HepG2 (cell line): ENCODE results near the gene TOP1. TPM values are rescaled to one million over a fixed set of nuclear protein-coding genes. Genes with fewer than 3 reads are reported as not detected.
A peak's percentile ranks its signal among the peaks of the same experiment; 100 is the strongest.

Source experiments
- ATAC-seq: fragments of 200-7000 bp; cut with Tn5 transposase; 3 replicates; pipeline ENCODE4 v1.9.1; 2020; ENCODE audit warnings: mild to moderate bottlenecking, moderate library complexity
- BruUV-seq: library from RNA; stranded (reverse); fragments of 400-500 nt; replicated peaks from 2 replicates; lab custom pipeline; 2021; lab: Mats Ljungman, UMichigan
- CTCF ChIA-PET: fragments of 300-600 bp; formaldehyde crosslinking; extraction: SDS; loops from one replicate; lab custom pipeline; 2021; ENCODE audit warnings: low total read pairs, inconsistent platforms, low intra/inter-chr PET ratio; lab: Yijun Ruan, JAX
- POLR2A ChIA-PET: fragments of 350-600 bp; sonication (Branson Sonifier 250); formaldehyde crosslinking; loops from one replicate; lab custom pipeline; 2020; ENCODE audit warnings: antibody characterized with exemption, inconsistent platforms; lab: Yijun Ruan, JAX
- DNase-seq: peaks from one replicate; pipeline ENCODE4 v3.0.0-alpha.2; 2015; ENCODE audit warnings: low spot score
- FAIRE-seq: peaks from 3 replicates; lab custom pipeline; 2011; peaks lifted over from hg19 to GRCh38; lab: Jason Lieb, UNC
- H2AFZ ChIP-seq: one replicate; pipeline ENCODE4 v1.6.1; 2011; ENCODE audit warnings: low read length, inconsistent platforms
- H3K27ac ChIP-seq: fragments of 300-600 bp; 3 replicates; pipeline ENCODE4 v1.8.0; 2011; ENCODE audit warnings: mixed run types, mild to moderate bottlenecking, mixed read lengths, low read length, inconsistent platforms; ENCODE audit not compliant: insufficient read depth; ENCODE audit errors: extremely low read length
- H3K27me3 ChIP-seq, 2 experiments: fragments of 200-600 bp in 1 of 2; 2 replicates in 1 of 2; 3 replicates in 1 of 2; pipeline versions ENCODE4 v1.6.0 to v1.8.0; 2011; ENCODE audit warnings: low read length in 2 of 2, mild to moderate bottlenecking in 2 of 2, moderate library complexity in 2 of 2, inconsistent platforms in 1 of 2; ENCODE audit not compliant: insufficient read depth in 2 of 2, control insufficient read depth in 1 of 2
- H3K36me3 ChIP-seq, 2 experiments: fragments of 200-600 bp in 1 of 2; replicated peaks in 1 of 2; 2 replicates in 1 of 2; 3 replicates in 1 of 2; pipeline versions ENCODE4 v1.5.1 to v1.8.0; 2011; ENCODE audit warnings: low read length in 2 of 2, inconsistent platforms in 1 of 2; ENCODE audit not compliant: insufficient read depth in 2 of 2, control insufficient read depth in 1 of 2
- H3K4me1 ChIP-seq: 2 replicates; pipeline ENCODE4 v1.5.1; 2012; ENCODE audit warnings: low read length, inconsistent platforms; ENCODE audit not compliant: insufficient read depth
- H3K4me2 ChIP-seq: 2 replicates; pipeline ENCODE4 v1.6.0; 2011; ENCODE audit warnings: low read depth, low read length, inconsistent platforms
- H3K4me3 ChIP-seq, 3 experiments: fragments of 200-600 bp in 1 of 3; sonication (generic), shearing (Covaris generic) in 1 of 3; replicated peaks in 1 of 3; 2 replicates each; pipeline ENCODE4 v1.5.1; 2011 to 2016; ENCODE audit warnings: low read length in 3 of 3, inconsistent platforms in 2 of 3, low read depth in 2 of 3, mild to moderate bottlenecking in 2 of 3, control low read depth in 1 of 3, mixed read lengths in 1 of 3; ENCODE audit not compliant: insufficient read depth in 1 of 3
- H3K79me2 ChIP-seq: one replicate; pipeline ENCODE4 v1.6.1; 2011; ENCODE audit warnings: low read length, inconsistent platforms; ENCODE audit not compliant: insufficient read depth
- H3K9ac ChIP-seq: 2 replicates; pipeline ENCODE4 v1.6.0; 2011; ENCODE audit warnings: mild to moderate bottlenecking, low read depth, low read length, inconsistent platforms; ENCODE audit not compliant: insufficient read depth
- H3K9me3 ChIP-seq: 2 replicates; pipeline ENCODE4 v1.5.1; 2012; ENCODE audit warnings: mild to moderate bottlenecking, low read length
- H4K20me1 ChIP-seq: 2 replicates; pipeline ENCODE4 v1.6.0; 2011; ENCODE audit warnings: inconsistent platforms, mild to moderate bottlenecking, low read length, moderate library complexity; ENCODE audit not compliant: insufficient read depth
- CSRNP1 ChIP-seq: sonication (generic); formaldehyde crosslinking; IDR thresholded peaks from 2 replicates; pipeline ENCODE4 v1.8.1; 2023; ENCODE audit warnings: mild to moderate bottlenecking, missing genetic modification reagents
- ELF4 ChIP-seq: sonication (generic); formaldehyde crosslinking; IDR thresholded peaks from 2 replicates; pipeline ENCODE4 v1.5.0; 2020; ENCODE audit warnings: missing genetic modification reagents, mild to moderate bottlenecking, moderate library complexity, borderline replicate concordance
- FOXP4 ChIP-seq: sonication (generic); formaldehyde crosslinking; IDR thresholded peaks from 2 replicates; pipeline ENCODE4 v1.4.0; 2020; ENCODE audit warnings: missing genetic modification reagents
- SATB2 ChIP-seq: sonication (generic); formaldehyde crosslinking; IDR thresholded peaks from 2 replicates; pipeline ENCODE4 v1.5.0; 2020; ENCODE audit warnings: missing genetic modification reagents
- SNAPC2 ChIP-seq: sonication (generic); formaldehyde crosslinking; IDR thresholded peaks from 2 replicates; pipeline ENCODE4 v1.8.1; 2022; ENCODE audit warnings: mild to moderate bottlenecking, missing genetic modification reagents
- THYN1 ChIP-seq: sonication (generic); formaldehyde crosslinking; IDR thresholded peaks from 2 replicates; pipeline ENCODE4 v1.8.1; 2023; ENCODE audit warnings: low read depth, mild to moderate bottlenecking, moderate library complexity, missing genetic modification reagents, borderline replicate concordance
- ZFP82 ChIP-seq: sonication (generic); formaldehyde crosslinking; IDR thresholded peaks from 2 replicates; pipeline ENCODE4 v1.5.1; 2020; ENCODE audit warnings: mild to moderate bottlenecking, missing genetic modification reagents, borderline replicate concordance
- ZFX ChIP-seq: sonication (generic); formaldehyde crosslinking; IDR thresholded peaks from 2 replicates; pipeline ENCODE4 v1.4.0; 2020; ENCODE audit warnings: mild to moderate bottlenecking, low read depth, missing genetic modification reagents, moderate library complexity
- ZNF136 ChIP-seq: sonication (generic); formaldehyde crosslinking; IDR thresholded peaks from 2 replicates; pipeline ENCODE4 v1.8.1; 2022; ENCODE audit warnings: low read depth, mild to moderate bottlenecking, moderate library complexity, missing genetic modification reagents
- ZNF224 ChIP-seq: sonication (generic); formaldehyde crosslinking; IDR thresholded peaks from 2 replicates; pipeline ENCODE4 v1.5.0; 2020; ENCODE audit warnings: mild to moderate bottlenecking, missing genetic modification reagents
- ZNF235 ChIP-seq: sonication (generic); formaldehyde crosslinking; IDR thresholded peaks from 2 replicates; pipeline ENCODE4 v1.8.1; 2023; ENCODE audit warnings: mild to moderate bottlenecking, missing genetic modification reagents, borderline replicate concordance
- ZNF30 ChIP-seq: sonication (generic); formaldehyde crosslinking; IDR thresholded peaks from 2 replicates; pipeline ENCODE4 v1.5.0; 2020; ENCODE audit warnings: mild to moderate bottlenecking, missing genetic modification reagents
- ZNF558 ChIP-seq: sonication (generic); formaldehyde crosslinking; IDR thresholded peaks from 2 replicates; pipeline ENCODE4 v1.9.0; 2022; ENCODE audit warnings: mild to moderate bottlenecking, missing genetic modification reagents, borderline replicate concordance
- ZNF614 ChIP-seq: IDR thresholded peaks from 2 replicates; pipeline ENCODE4 v1.6.1; 2018; ENCODE audit warnings: missing biosample characterization, missing genetic modification reagents, inconsistent platforms, borderline replicate concordance
- ZNF660 ChIP-seq: sonication (generic); formaldehyde crosslinking; IDR thresholded peaks from 2 replicates; pipeline ENCODE4 v1.5.1; 2020; ENCODE audit warnings: mild to moderate bottlenecking, low read depth, missing genetic modification reagents, borderline replicate concordance
- ZNF770 ChIP-seq: sonication (generic); formaldehyde crosslinking; IDR thresholded peaks from 2 replicates; pipeline ENCODE4 v1.5.0; 2020; ENCODE audit warnings: mild to moderate bottlenecking, missing genetic modification reagents
- WGBS: methylation state at CpG from one replicate; pipeline ENCODE4 v1.1.6; 2017; ENCODE audit warnings: low lambda C conversion rate; 5-methylcytosine and 5-hydroxymethylcytosine counted together
- in situ Hi-C: cut with HindIII; loops from 2 replicates; pipeline ENCODE4 v1.10.0; 2017; ENCODE audit warnings: low pct_unique_long_range_greater_than_20kb; ENCODE audit not compliant: extremely low pct_ligation_motif_present
- intact Hi-C: fragments of 100-400 bp; cut with micrococcal nuclease; formaldehyde crosslinking; loops from one replicate; pipeline ENCODE4 v1.10.0; 2022; ENCODE audit not compliant: unreplicated experiment
- polyA plus RNA-seq, 8 experiments: library from polyadenylated mRNA; depleted of rRNA in 3 of 8; stranded (reverse) in 7 of 8; unstranded in 1 of 8; fragments of >200 nt; fragmentation: Illumina TruSeq in 4 of 8; extraction: Trizol in 4 of 8; gene quantifications; 2 replicates each; pipeline versions ENCODE4 v1.2.1 to v1.2.3, GENCODE V29; 2011 to 2016; ENCODE audit warnings: low read depth in 4 of 8, missing spikeins in 1 of 8, mixed read lengths in 1 of 8; ENCODE audit not compliant: insufficient read depth in 1 of 8
- total RNA-seq, 5 experiments: library from RNA; depleted of rRNA; stranded (reverse); fragments of >200 nt; fragmentation: Illumina TruSeq; extraction: Trizol; gene quantifications; 2 replicates each; pipeline ENCODE4 v1.2.3, GENCODE V29; 2016; ENCODE audit warnings: low read depth in 1 of 5

The TOP1 gene
- total and polyA plus RNA-seq, 2 of the 13 experiments (the other 11 are each of a cell fraction or from before 2014, with no cell fraction given) = 10.2 to 19.4 TPM

- TF ChIP-seq ZNF224 (CRISPR knock-in tag) (no peak), ZNF235 (no peak), SATB2 (CRISPR knock-in tag) (0 out of 2 replicates have a peak, but pooled peaks have one; percentile 15), ZNF660 (CRISPR knock-in tag) (no peak), ZNF558 (CRISPR knock-in tag) (no peak)
Observed at GRCh38 chr20:41002842-41003142, 25.8 kb upstream of the TOP1 start (continued).

- Histone ChIP-seq H3K27me3 (peaks cover 6 to 32% of the 10 kb centered on the region in 2 experiments; a peak in 4 of 5 replicates), H4K20me1 (no peaks in the 10 kb centered on the region), H2AFZ (peak overlapping the region; percentile 37), H3K9me3 (peaks cover 7% of the 10 kb centered on the region), H3K9ac (peak overlapping the region; percentile 56), H3K4me3 (peak overlapping the region; percentile 36 to 63 (median 38)), H3K4me1 (peaks cover 80% of the 10 kb centered on the region), H3K4me2 (peak overlapping the region; percentile 94), H3K27ac (peak overlapping the region; percentile 50), H3K36me3 (no peaks in the 10 kb centered on the region), H3K79me2 (no peaks in the 10 kb centered on the region)
- ATAC-seq (peak; percentile 84), DNase-seq (peak; percentile 99), FAIRE-seq (peak; percentile 93)
- BruUV-seq = no TSS peak
- in situ Hi-C loops (no loop called here), intact Hi-C loops (loop anchor here (1.0 kb wide), 2 partner anchors 25 to 36 kb away; partner anchors contain the start of gene TOP1)
- WGBS = 9% methylated on average over 12 of the region's 12 CpGs
- CTCF ChIA-PET = no interaction called here
- POLR2A ChIA-PET = no interaction called here
- peak; percentile 98 for TF ChIP-seq FOXP4
- TF ChIP-seq ZFX (CRISPR knock-in tag) = peak; percentile 87
- peak; percentile 92 for TF ChIP-seq ZNF136
- no peak for TF ChIP-seq CSRNP1 (CRISPR knock-in tag)
- TF ChIP-seq ELF4 (CRISPR knock-in tag) = peak; percentile 69; the same call in 1 of the 2 replicates
- no peak for TF ChIP-seq THYN1 (CRISPR knock-in tag)
- TF ChIP-seq ZNF614 (CRISPR knock-in tag) = peak; percentile 81; the same call in 1 of the 2 replicates
- TF ChIP-seq ZFP82 = no peak
- peak; percentile 22; the same call in 1 of the 2 replicates for TF ChIP-seq SNAPC2 (CRISPR knock-in tag)
- no peak for TF ChIP-seq ZNF30 (CRISPR knock-in tag)
- peak; percentile 74 for TF ChIP-seq ZNF770
Observed at GRCh38 chr20:41003143-41003935, 25.3 kb upstream of the TOP1 start.
